GM21717 (cell line): Measurements from ENCODE around the gene KRT2.

ENCODE experiments used
- ATAC-seq: cut with Tn5 transposase; IDR thresholded peaks from one replicate; pipeline ENCODE4 v1.9.1; 2021; ENCODE audit warnings: mild to moderate bottlenecking, moderate library complexity; ENCODE audit not compliant: unreplicated experiment

The KRT2 gene

DNA sequence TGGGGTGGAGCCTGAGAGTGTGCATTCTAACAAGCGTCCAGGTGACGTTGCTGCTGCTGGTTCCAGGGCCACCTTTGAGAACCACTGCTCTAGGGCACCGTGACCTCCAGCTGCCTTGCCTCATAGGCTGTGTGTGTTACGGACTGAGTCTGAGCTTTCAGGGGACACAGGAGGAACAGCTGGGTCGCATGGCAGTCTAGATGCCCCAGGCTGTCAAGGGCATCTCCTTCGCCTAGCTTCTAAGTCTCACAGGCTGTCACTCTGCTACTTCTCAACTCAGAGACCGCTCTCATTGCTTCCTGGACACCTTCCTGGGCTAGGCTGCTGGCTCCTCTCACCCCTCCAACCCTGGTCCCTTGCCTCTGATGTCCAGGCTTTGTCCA, 34.6 kb downstream of the KRT2 start:
- ATAC-seq: no peak

GRCh38 chr12:52616680-52617402, 35.2 kb downstream of the KRT2 start:
- ATAC-seq: no peak

GRCh38 chr12:52615912-52616311, 36.1 kb downstream of the KRT2 start:
- no peak for ATAC-seq

DNA sequence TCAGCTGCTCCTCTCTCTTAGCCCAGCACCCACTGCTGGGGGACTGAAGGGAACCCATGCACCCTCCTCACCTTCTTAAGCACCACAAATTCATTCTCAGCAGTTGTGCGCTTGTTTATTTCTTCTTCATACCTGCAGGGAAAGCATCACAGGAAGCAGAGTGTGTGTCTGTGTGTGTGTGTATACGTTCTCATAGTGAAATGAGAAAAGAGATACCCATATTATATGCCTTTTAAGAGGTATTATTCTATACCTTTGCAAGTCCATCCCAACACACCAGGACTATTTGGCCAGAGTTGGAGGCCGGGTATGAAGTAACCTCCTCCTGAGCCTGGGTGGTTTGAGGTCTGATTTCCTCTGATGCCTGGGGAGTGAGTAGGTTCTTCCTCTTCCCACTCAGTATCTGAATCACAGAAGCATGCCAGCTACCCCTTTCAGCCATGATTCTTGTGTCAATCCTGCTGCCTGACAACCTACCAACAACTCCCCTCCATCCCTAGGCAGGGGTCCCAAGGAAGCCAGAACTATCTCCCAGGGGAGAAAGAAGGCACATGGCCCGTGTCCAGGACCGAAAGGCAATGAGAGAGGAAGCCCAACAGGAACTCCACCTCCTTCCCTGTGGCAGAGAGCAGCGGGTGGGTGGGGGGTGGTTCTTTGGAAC, 36.7 kb downstream of the KRT2 start:
- ATAC-seq: no peak

DNA sequence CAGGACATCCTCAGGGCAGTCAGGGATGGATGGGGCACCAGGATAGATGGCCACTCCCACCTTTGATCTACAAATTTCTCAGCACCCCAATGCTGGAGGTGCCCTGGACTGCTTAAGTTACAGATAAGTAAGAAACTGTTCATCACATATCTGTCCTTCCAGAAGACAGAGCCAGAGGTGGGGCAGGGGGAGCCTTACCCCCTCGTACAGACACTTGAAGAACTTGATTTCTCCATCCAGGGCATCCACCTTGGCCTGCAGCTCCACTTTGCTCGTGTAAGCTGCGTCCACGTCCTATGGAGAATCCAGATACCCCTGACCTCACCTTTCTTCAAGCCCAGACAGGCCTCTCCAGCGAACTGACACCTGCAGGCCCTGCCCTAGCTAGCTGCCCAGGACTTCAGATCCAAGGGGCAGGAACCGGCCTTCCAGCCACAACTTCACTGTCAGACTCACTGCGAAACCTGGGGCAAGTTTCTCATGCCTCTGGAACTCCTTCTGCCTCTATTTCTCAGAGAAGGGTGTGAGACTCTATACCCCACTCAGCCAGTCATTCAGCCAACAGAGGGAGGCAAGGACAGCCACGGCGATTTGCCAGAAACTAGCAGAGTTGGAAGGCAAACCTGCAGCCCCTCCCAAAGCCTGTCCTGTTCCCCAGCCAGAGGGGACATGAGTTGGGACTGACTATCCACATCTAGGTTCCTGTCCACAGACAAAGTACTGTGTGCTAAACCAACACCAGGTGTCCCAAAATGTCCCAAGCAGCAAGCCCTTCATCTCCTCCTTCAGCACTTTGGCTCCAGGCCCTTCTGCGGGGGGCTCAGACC, 37.4 kb downstream of the KRT2 start:
- no peak for ATAC-seq

GRCh38 chr12:52613384-52614030, 38.5 kb downstream of the KRT2 start:
- no peak for ATAC-seq

GRCh38 chr12:52612431-52613383, 39.3 kb downstream of the KRT2 start:
- ATAC-seq: no peak

DNA sequence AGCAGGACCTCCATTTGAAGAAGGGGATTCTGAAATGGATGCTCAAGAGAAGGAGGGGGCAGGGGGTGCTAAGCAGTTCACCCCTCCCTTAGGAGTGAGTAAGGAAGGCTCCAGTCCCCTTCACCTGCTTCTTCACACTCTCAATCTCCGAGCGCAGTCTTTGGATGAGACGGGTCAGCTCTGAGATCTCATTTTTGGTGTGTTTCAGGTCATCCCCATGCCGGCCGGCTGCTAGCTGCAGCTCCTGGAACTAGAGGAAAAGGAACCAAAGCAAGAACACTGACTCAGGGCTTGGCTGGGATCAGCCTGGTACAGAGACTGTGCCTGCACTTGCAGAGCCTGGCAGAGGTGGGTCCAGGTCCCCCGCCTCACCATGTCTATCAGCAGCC, 40.9 kb downstream of the KRT2 start:
- no peak for ATAC-seq

DNA sequence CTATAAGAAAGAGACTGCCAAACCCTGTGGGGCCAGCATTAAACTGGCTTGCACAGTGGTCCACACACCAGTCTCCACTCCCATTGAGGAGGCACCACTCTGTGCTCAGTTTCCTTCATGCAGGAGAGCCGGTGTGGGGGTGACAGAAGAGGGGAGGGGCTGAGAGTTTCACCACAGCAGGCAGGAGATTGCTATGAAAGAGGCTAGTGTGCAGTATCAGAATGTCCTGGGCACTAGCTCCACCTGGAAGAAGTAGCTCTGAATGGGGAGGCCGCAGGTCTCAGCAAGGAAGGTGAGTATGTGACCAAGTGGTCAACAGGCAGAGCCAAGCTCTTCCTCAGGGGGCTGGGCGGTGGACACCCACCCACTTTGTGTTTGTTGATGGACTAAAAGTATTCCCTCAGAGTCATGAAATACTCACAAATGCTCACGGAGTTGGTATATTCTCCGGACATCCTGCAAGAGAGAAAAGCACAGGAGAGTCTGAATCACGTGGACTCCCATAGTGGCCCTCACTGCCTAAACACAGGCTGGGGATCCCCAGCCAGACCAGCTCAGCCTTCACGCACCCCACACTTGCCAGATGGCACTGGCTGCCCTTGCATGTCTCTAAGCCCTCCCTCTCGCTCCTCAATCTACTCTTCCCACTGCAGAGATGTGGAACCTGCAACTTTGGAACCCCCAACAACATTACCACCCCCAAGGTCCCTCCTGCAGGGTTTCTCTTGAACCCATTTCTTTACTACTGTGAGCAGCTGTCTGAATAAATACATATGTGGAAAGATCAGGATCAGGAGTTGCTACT, 43.0 kb downstream of the KRT2 start:
- no peak for ATAC-seq

DNA sequence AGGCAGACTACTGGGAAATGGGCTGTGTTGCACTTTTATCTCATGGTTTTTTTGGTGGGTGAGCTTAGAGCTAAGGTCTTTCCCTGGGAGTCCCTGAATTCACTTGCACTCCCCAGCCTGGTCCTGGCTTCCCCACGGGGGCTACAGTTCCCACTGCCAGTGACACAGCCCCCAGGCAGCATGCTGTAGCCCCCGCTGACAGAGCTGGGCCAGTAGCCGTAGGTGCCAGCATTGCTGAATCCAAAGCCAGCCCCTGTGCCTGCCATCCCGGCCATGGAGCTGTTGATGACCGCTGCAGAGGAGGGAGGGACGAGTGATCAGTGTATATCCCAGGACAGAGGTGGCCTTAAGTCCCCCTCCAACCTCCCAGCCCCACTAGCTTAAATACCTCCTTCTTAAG, 43.9 kb downstream of the KRT2 start:
- ATAC-seq: no peak

GRCh38 chr12:52607314-52607713, 44.7 kb downstream of the KRT2 start:
- ATAC-seq: no peak

- ATAC-seq: no peak
Observed at GRCh38 chr12:52606581-52607218, 45.3 kb downstream of the KRT2 start.

- ATAC-seq: no peak
Observed at GRCh38 chr12:52606096-52606495, 45.9 kb downstream of the KRT2 start.

DNA sequence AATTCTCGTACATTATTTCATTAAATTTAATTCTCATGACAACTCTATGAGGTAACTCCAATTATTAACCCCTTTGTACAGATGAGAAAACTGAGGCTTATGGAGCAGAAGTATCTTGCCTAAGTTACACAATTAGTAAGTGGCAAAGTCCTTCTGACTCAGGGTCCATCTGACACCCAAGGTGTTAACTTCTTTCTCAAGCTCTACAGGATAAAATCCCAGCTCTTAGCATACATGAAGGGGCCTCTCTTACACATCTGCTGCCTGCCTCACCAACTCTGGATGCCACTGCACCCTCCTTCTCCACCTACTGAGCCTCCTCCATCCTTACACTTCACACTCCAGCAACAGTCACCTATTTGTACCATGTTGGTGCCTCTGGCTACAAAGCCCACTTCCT, 46.5 kb downstream of the KRT2 start:
- no peak for ATAC-seq

DNA sequence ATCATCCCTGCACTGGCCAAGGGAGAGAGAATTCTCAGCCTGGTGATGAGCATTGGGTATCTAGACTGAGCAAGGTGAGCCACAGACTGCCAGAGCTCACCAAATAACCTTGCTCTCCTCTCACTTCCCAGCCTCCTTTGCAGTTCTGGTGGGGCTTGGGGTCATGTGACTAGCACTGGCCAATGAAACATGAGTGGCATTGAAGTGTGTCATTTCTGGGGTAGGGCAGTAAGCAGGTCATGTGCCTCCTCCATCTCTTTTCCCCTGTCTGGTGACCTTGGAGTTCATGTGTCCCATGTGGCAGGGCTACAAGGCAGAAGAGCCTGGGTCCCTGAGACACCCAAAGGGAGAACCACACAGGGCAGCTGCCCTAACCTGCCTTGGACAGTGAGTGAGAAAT, 47.2 kb downstream of the KRT2 start:
- no peak for ATAC-seq

- no peak for ATAC-seq
Observed at GRCh38 chr12:52603314-52603713, 48.7 kb downstream of the KRT2 start.

- no peak for ATAC-seq
Observed at GRCh38 chr12:52602552-52602951, 49.5 kb downstream of the KRT2 start.

DNA sequence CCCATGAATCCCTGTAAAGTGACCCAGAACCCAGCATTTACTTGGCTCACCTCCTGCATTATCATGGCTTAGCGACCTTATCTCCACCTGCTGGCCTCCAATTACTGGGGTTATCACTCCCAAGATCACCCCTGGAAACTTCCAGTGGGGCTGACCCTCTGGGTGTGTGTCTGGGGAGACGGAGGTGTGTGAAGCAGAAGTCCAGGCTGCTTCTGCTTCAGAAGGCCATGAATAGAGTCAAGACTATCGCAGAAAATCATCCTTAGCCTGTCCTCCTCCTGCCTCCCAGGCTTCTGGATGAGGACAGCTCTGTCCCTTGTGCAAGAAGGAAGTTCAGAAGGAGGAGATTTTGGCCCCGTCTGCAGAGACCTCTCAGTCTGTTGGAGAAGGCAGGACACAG, 50.3 kb downstream of the KRT2 start:
- ATAC-seq: no peak

GRCh38 chr12:52600941-52601481, 51.0 kb downstream of the KRT2 start, which contains the start of gene KRT72:
KRT72 (minus strand) TSS chr12:52601463; CDS start chr12:52601452, 11 bp downstream.
- ATAC-seq: no peak
